ENCODE measurements around the gene RHBDF2. TPM values are rescaled to one million over a fixed set of nuclear protein-coding genes. Genes with fewer than 3 reads are reported as not detected.

Gene RHBDF2
- total RNA-seq, 1 donor from 2014 or later: 3.7 TPM

- Histone ChIP-seq H3K9ac (ENCODE audit: low read depth in 1 of 3, low read length in 3 of 3) (peak overlapping the region in 1 of 3 donors; percentile 40), H3K9me3 (ENCODE audit: control insufficient read depth in 3 of 3, low read length in 3 of 3) (no peaks in the 10 kb centered on the region), H3K4me3 (ENCODE audit: low read length in 3 of 3) (no peak overlapping the region), H3K27me3 (ENCODE audit: control insufficient read depth in 3 of 3, insufficient read depth in 3 of 3, low read length in 3 of 3) (peaks cover 5 to 15% (median 12%) of the 10 kb centered on the region in 3 donors), H3K27ac (ENCODE audit: low read depth, low read length) (peak overlapping the region; percentile 90), H3K36me3 (ENCODE audit: control insufficient read depth in 3 of 3, insufficient read depth in 3 of 3, low read length in 3 of 3) (no peaks in the 10 kb centered on the region), H3K4me1 (ENCODE audit: control insufficient read depth in 3 of 3, insufficient read depth in 3 of 3, low read length in 3 of 3) (peaks cover 55 to 63% (median 55%) of the 10 kb centered on the region in 3 donors)
These were observed 30.9 kb upstream of the RHBDF2 start for GRCh38 chr17:76532072-76532651.

- no peaks in the 10 kb centered on the region for H3K9me3 ChIP-seq (ENCODE audit: control insufficient read depth in 3 of 3, low read length in 3 of 3)
- peaks cover 0 to 11% (median 6%) of the 10 kb centered on the region in 3 donors for H3K27me3 ChIP-seq (ENCODE audit: control insufficient read depth in 3 of 3, insufficient read depth in 3 of 3, low read length in 3 of 3)
- peak overlapping the region in 1 of 3 donors; percentile 22 for H3K4me3 ChIP-seq (ENCODE audit: low read length in 3 of 3)
- H3K4me1 ChIP-seq (ENCODE audit: control insufficient read depth in 3 of 3, insufficient read depth in 3 of 3, low read length in 3 of 3): peaks cover 51 to 61% (median 52%) of the 10 kb centered on the region in 3 donors
- H3K27ac ChIP-seq (ENCODE audit: low read depth, low read length): peak overlapping the region; percentile 90
- no peaks in the 10 kb centered on the region for H3K36me3 ChIP-seq (ENCODE audit: control insufficient read depth in 3 of 3, insufficient read depth in 3 of 3, low read length in 3 of 3)
- no peak overlapping the region for H3K9ac ChIP-seq (ENCODE audit: low read depth in 1 of 3, low read length in 3 of 3)
These were observed 30.3 kb upstream of the RHBDF2 start for GRCh38 chr17:76531486-76532038.

DNA sequence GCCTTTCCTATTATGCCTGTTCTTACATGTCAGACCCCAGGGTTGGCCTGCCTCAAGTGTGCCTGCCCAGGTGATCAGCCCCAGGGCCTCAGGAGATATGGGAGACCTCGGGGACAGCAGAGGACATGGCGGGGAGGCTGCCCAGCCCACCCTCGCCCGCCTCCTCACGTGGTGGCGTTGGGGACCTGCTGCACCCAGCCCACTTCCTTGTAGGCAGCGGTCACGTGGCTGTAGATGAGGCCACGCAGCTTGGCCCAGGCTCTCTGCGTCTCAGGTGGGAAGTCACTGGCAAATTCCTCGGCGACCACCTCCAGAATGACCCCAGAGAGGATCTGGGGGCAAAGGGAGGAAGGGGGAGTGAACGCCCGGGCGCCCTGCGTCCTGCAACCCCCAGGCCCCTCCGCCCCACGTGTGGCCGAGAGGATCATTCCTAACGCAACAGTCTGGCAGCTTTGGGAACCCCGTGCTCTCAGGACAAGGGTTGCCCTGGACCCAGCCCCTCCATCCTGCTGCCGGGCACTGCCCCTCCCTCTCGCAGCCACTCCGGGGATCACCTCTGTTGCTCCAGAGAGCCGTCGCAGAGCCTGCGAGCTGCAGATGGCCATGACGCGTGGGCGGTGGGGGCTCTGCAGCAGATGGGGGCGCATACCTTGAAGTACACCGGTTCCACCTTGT, 29.7 kb upstream of the RHBDF2 start:
- no peaks in the 10 kb centered on the region for H3K36me3 ChIP-seq (ENCODE audit: control insufficient read depth in 3 of 3, insufficient read depth in 3 of 3, low read length in 3 of 3)
- H3K27me3 ChIP-seq (ENCODE audit: control insufficient read depth in 3 of 3, insufficient read depth in 3 of 3, low read length in 3 of 3): peaks cover 0 to 5% (median under 1%) of the 10 kb centered on the region in 3 donors
- peaks cover 45 to 55% (median 46%) of the 10 kb centered on the region in 3 donors for H3K4me1 ChIP-seq (ENCODE audit: control insufficient read depth in 3 of 3, insufficient read depth in 3 of 3, low read length in 3 of 3)
- H3K4me3 ChIP-seq (ENCODE audit: low read length in 3 of 3): peak overlapping the region in 1 of 3 donors; percentile 22
- peak overlapping the region; percentile 50 to 64 (median 61) for H3K9ac ChIP-seq (ENCODE audit: low read depth in 1 of 3, low read length in 3 of 3)
- H3K9me3 ChIP-seq (ENCODE audit: control insufficient read depth in 3 of 3, low read length in 3 of 3): no peaks in the 10 kb centered on the region
- H3K27ac ChIP-seq (ENCODE audit: low read depth, low read length): peak overlapping the region; percentile 90

- Histone ChIP-seq H3K27me3 (ENCODE audit: control insufficient read depth in 3 of 3, insufficient read depth in 3 of 3, low read length in 3 of 3) (peaks cover 0 to 4% (median 0%) of the 10 kb centered on the region in 3 donors), H3K4me1 (ENCODE audit: control insufficient read depth in 3 of 3, insufficient read depth in 3 of 3, low read length in 3 of 3) (peaks cover 46 to 49% (median 47%) of the 10 kb centered on the region in 3 donors), H3K36me3 (ENCODE audit: control insufficient read depth in 3 of 3, insufficient read depth in 3 of 3, low read length in 3 of 3) (no peaks in the 10 kb centered on the region), H3K9me3 (ENCODE audit: control insufficient read depth in 3 of 3, low read length in 3 of 3) (no peaks in the 10 kb centered on the region), H3K4me3 (ENCODE audit: low read length in 3 of 3) (peak overlapping the region in 1 of 3 donors; percentile 13), H3K27ac (ENCODE audit: low read depth, low read length) (peak overlapping the region; percentile 90), H3K9ac (ENCODE audit: low read depth in 1 of 3, low read length in 3 of 3) (peak overlapping the region; percentile 50 to 64 (median 61))
These were observed 29.0 kb upstream of the RHBDF2 start for GRCh38 chr17:76530095-76530723.

DNA sequence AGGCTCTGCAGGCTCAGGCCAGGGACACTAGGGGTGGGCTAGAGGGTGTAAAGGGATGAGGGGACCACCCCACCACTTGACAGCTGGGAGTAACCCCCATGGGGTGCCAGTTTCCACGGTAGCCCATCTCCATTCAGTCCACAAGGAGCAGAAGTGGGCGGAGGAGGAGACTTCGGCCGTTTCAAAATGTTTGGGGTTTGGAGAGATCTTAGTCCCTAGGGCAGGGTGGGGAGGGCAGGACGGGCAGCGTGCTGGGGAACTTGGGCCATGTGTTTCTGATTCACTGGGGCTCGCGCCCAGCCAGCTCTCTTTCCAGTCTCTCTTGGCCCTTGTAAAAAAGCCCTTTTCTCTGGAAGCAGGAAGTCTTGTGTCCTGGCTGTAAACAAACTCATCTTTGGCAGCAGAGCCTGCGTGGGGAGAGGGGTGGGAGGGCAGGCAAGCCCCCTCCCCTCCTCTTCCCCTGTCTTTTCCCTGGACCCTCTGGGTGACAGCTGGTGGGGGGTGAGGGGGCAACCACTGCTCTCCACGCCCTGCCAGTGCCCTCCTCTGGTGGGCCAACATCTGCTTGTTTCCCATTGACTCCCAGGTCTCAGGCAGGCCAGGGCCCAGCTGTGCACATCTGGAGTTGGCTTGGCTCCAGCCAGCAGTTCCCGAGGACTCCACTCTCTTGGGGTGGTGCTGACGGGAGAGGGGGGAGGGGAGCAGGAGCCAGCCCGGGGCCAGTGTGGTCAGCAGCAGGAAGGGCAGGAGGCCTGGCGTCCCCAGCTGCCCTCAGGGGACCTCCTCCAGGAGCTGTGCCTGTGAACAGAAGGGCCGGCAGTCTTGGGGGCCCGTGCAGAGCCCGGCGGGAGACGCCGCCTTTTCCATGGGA, 28.2 kb upstream of the RHBDF2 start:
- Histone ChIP-seq H3K4me1 (ENCODE audit: control insufficient read depth in 3 of 3, insufficient read depth in 3 of 3, low read length in 3 of 3) (peaks cover 49 to 54% (median 50%) of the 10 kb centered on the region in 3 donors), H3K4me3 (ENCODE audit: low read length in 3 of 3) (peak overlapping the region in 2 of 3 donors; percentile 22 to 24), H3K9ac (ENCODE audit: low read depth in 1 of 3, low read length in 3 of 3) (peak overlapping the region in 2 of 3 donors; percentile 64 to 69), H3K36me3 (ENCODE audit: control insufficient read depth in 3 of 3, insufficient read depth in 3 of 3, low read length in 3 of 3) (no peaks in the 10 kb centered on the region), H3K9me3 (ENCODE audit: control insufficient read depth in 3 of 3, low read length in 3 of 3) (no peaks in the 10 kb centered on the region), H3K27me3 (ENCODE audit: control insufficient read depth in 3 of 3, insufficient read depth in 3 of 3, low read length in 3 of 3) (peaks cover 0 to 4% (median 0%) of the 10 kb centered on the region in 3 donors), H3K27ac (ENCODE audit: low read depth, low read length) (peak overlapping the region; percentile 90)

DNA sequence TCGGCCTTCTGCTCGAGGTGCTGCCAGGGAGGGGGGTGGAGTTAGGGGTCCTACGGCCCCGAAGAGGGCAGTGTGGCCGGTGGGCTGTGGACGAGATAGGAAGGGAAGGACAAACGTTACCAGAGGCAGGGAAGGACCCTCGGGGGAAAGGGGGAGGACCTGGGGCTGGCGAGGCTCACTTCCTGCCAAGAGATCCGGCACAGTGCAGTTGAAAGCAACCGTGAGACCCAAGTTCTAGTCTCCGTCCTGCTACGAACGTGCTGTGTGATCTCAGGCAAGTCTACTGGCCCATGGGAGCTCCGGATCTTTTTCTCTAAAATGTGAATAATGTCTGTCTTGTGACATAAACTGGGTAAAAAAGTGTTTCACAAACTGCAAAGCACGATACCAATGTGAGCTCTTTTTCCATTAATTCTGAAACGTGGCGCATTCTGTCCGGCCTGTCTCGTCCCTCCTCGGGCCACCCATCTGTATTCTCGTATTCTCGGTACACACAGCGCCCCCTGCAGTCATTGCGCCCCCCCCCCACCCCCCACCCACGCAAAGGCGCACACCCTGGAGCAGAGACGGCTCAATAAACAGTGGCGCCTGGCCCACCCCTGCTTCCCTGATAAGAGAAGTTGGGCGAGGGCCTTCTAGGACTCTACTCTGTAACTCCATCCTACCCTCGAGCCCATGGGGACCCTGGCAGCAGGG, 27.5 kb upstream of the RHBDF2 start:
- peaks cover 50 to 54% (median 51%) of the 10 kb centered on the region in 3 donors for H3K4me1 ChIP-seq (ENCODE audit: control insufficient read depth in 3 of 3, insufficient read depth in 3 of 3, low read length in 3 of 3)
- no peaks in the 10 kb centered on the region for H3K9me3 ChIP-seq (ENCODE audit: control insufficient read depth in 3 of 3, low read length in 3 of 3)
- H3K27me3 ChIP-seq (ENCODE audit: control insufficient read depth in 3 of 3, insufficient read depth in 3 of 3, low read length in 3 of 3): peaks cover 0 to 4% (median 0%) of the 10 kb centered on the region in 3 donors
- H3K36me3 ChIP-seq (ENCODE audit: control insufficient read depth in 3 of 3, insufficient read depth in 3 of 3, low read length in 3 of 3): no peaks in the 10 kb centered on the region
- peak overlapping the region in 1 of 3 donors; percentile 24 for H3K4me3 ChIP-seq (ENCODE audit: low read length in 3 of 3)
- H3K9ac ChIP-seq (ENCODE audit: low read depth in 1 of 3, low read length in 3 of 3): peak overlapping the region; percentile 43 to 69 (median 64)
- H3K27ac ChIP-seq (ENCODE audit: low read depth, low read length): peak overlapping the region; percentile 90

DNA sequence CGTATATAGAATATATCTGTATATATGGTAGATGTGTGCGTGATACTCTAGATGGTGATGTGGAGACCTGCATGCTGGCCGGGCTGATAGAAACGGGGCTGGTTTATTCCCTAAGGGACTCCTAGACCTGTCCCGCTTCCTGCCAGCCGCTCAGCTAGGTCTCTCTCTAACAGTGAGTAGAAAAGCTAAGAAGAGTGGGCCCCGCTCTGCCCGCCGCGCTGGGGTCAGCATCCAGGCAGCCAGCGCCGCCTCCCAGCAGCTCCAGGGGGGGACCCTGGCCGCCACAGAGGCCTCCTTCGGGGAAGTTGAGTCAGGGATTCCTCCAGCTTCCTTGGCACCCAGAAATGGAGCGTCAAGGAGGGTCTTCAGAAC, 26.9 kb upstream of the RHBDF2 start:
- peaks cover 0 to 4% (median 0%) of the 10 kb centered on the region in 3 donors for H3K27me3 ChIP-seq (ENCODE audit: control insufficient read depth in 3 of 3, insufficient read depth in 3 of 3, low read length in 3 of 3)
- H3K4me3 ChIP-seq (ENCODE audit: low read length in 3 of 3): peak overlapping the region in 1 of 3 donors; percentile 14
- H3K4me1 ChIP-seq (ENCODE audit: control insufficient read depth in 3 of 3, insufficient read depth in 3 of 3, low read length in 3 of 3): peaks cover 53 to 58% (median 53%) of the 10 kb centered on the region in 3 donors
- H3K9ac ChIP-seq (ENCODE audit: low read depth in 1 of 3, low read length in 3 of 3): peak overlapping the region; percentile 43 to 64 (median 45)
- H3K36me3 ChIP-seq (ENCODE audit: control insufficient read depth in 3 of 3, insufficient read depth in 3 of 3, low read length in 3 of 3): no peaks in the 10 kb centered on the region
- peak overlapping the region; percentile 90 for H3K27ac ChIP-seq (ENCODE audit: low read depth, low read length)
- H3K9me3 ChIP-seq (ENCODE audit: control insufficient read depth in 3 of 3, low read length in 3 of 3): no peaks in the 10 kb centered on the region

DNA sequence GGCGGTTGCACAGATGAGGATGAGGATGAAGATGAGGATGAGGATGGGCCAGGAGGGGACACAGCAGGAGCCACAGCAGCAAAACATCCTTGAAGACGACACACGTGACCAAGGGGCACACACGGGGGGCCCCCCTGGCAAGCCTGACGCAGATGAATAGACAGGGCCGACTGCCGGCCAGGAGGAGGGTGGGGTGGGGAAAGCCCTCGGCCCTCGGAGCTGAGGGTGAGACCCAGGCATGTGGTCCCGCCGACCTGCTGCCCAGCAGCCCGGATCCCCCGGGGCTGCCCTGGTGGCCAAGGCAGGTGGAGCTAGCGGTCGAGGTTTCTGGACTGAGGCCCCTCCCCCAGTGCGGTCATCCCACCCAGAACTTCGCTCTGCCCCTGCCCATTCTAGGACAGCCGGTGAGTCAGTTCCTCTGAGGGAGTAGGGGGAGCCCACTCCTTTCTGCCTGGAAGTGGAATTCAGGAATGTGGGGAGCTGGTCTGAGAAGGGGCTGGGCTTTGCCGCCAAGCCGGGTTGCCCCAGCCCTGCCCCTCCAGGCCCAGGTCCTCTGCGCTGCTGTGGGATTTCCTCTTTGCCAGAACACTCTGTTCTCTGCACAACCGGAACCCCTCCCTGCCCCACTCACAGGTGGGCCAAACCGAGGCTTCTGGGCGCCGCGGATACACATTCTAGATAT, 26.3 kb upstream of the RHBDF2 start:
- Histone ChIP-seq H3K4me3 (ENCODE audit: low read length in 3 of 3) (peak overlapping the region in 1 of 3 donors; percentile 35), H3K27ac (ENCODE audit: low read depth, low read length) (peak overlapping the region; percentile 76), H3K4me1 (ENCODE audit: control insufficient read depth in 3 of 3, insufficient read depth in 3 of 3, low read length in 3 of 3) (peaks cover 56 to 59% (median 57%) of the 10 kb centered on the region in 3 donors), H3K9me3 (ENCODE audit: control insufficient read depth in 3 of 3, low read length in 3 of 3) (no peaks in the 10 kb centered on the region), H3K9ac (ENCODE audit: low read depth in 1 of 3, low read length in 3 of 3) (peak overlapping the region in 2 of 3 donors; percentile 50 to 59), H3K27me3 (ENCODE audit: control insufficient read depth in 3 of 3, insufficient read depth in 3 of 3, low read length in 3 of 3) (peaks cover 0 to 4% (median 0%) of the 10 kb centered on the region in 3 donors), H3K36me3 (ENCODE audit: control insufficient read depth in 3 of 3, insufficient read depth in 3 of 3, low read length in 3 of 3) (no peaks in the 10 kb centered on the region)

Measured in skeletal muscle tissue (tissue), 4 donors.